HUES64 (cell line): ENCODE results near the gene INSIG2.

Experiments used
- H3K27ac ChIP-seq: 2 replicates; pipeline ENCODE4 v1.7.0; 2013; ENCODE audit warnings: low read depth, low read length, inconsistent platforms
- H3K27me3 ChIP-seq: 2 replicates; pipeline ENCODE4 v1.6.1; 2013; ENCODE audit warnings: mild to moderate bottlenecking, low read length; ENCODE audit not compliant: insufficient read depth
- H3K36me3 ChIP-seq: 2 replicates; pipeline ENCODE4 v1.6.1; 2013; ENCODE audit warnings: mild to moderate bottlenecking, low read length; ENCODE audit not compliant: insufficient read depth
- H3K4me1 ChIP-seq: 2 replicates; pipeline ENCODE4 v1.6.1; 2013; ENCODE audit warnings: mild to moderate bottlenecking, low read length, moderate library complexity; ENCODE audit not compliant: insufficient read depth
- H3K4me3 ChIP-seq: 2 replicates; pipeline ENCODE4 v1.5.1; 2013; ENCODE audit warnings: mild to moderate bottlenecking, low read length, moderate library complexity
- H3K9ac ChIP-seq: 2 replicates; pipeline ENCODE4 v1.6.1; 2013; ENCODE audit warnings: mild to moderate bottlenecking, low read depth, low read length
- H3K9me3 ChIP-seq: 2 replicates; pipeline ENCODE4 v1.6.1; 2013; ENCODE audit warnings: low read depth, low read length; ENCODE audit not compliant: insufficient read depth
- WGBS: fragments of 150-250, 120-280 bp; methylation state at CpG from one replicate; pipeline ENCODE4 v1.1.7; 2013; ENCODE audit warnings: missing lambda C conversion rate; 5-methylcytosine and 5-hydroxymethylcytosine counted together

The INSIG2 gene

GRCh38 chr2:118050974-118051373, 37.3 kb upstream of the INSIG2 start:
- no peak overlapping the region for H3K27ac ChIP-seq

GRCh38 chr2:118051826-118052358, 36.4 kb upstream of the INSIG2 start:
- Histone ChIP-seq H3K4me1 (no peaks in the 10 kb centered on the region), H3K9ac (no peak overlapping the region), H3K4me3 (no peak overlapping the region), H3K27ac (no peak overlapping the region), H3K9me3 (no peaks in the 10 kb centered on the region), H3K36me3 (no peaks in the 10 kb centered on the region), H3K27me3 (no peaks in the 10 kb centered on the region)
- 93% methylated on average over 3 of the region's 3 CpGs for WGBS

More at GRCh38 chr2:118050974-118051373, 37.3 kb upstream of the INSIG2 start:
- no peaks in the 10 kb centered on the region for H3K36me3 ChIP-seq
- no peaks in the 10 kb centered on the region for H3K4me1 ChIP-seq
- WGBS, result 89% methylated on average over 2 of the region's 2 CpGs
- no peaks in the 10 kb centered on the region for H3K27me3 ChIP-seq
- H3K9ac ChIP-seq, result no peak overlapping the region
- no peak overlapping the region for H3K4me3 ChIP-seq
- H3K9me3 ChIP-seq, result no peaks in the 10 kb centered on the region

GRCh38 chr2:118052474-118052873, 35.8 kb upstream of the INSIG2 start:
- 100% methylated on average over 2 of the region's 2 CpGs for WGBS
- H3K9me3 ChIP-seq, result no peaks in the 10 kb centered on the region
- H3K4me3 ChIP-seq, result no peak overlapping the region
- H3K27me3 ChIP-seq, result no peaks in the 10 kb centered on the region
- H3K4me1 ChIP-seq, result no peaks in the 10 kb centered on the region
- no peak overlapping the region for H3K9ac ChIP-seq
- H3K27ac ChIP-seq, result no peak overlapping the region
- H3K36me3 ChIP-seq, result no peaks in the 10 kb centered on the region

DNA sequence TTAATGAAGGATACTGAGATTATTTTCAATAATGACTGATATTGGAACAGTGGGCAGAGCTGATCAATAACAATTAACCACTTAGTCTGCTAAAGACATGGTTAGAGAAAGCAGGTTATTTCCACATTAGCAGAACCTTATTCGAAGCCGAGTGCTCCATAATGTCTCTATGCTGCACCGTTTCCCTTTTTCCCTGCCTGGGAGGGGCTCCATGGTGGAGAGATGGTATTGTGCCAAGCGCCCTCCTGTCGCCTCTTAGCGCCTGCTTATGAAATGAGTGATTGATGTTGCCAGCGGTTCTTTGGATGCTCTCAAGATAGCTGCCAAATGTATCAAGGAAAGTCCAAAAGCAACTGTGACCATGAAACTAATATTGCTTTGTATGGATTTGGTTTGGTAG, 34.6 kb upstream of the INSIG2 start:
- no peak overlapping the region for H3K9ac ChIP-seq
- H3K36me3 ChIP-seq, result no peaks in the 10 kb centered on the region
- H3K9me3 ChIP-seq, result no peaks in the 10 kb centered on the region
- WGBS, result 91% methylated on average over 7 of the region's 7 CpGs
- H3K4me1 ChIP-seq, result no peaks in the 10 kb centered on the region
- no peaks in the 10 kb centered on the region for H3K27me3 ChIP-seq
- no peak overlapping the region for H3K27ac ChIP-seq
- no peak overlapping the region for H3K4me3 ChIP-seq

DNA sequence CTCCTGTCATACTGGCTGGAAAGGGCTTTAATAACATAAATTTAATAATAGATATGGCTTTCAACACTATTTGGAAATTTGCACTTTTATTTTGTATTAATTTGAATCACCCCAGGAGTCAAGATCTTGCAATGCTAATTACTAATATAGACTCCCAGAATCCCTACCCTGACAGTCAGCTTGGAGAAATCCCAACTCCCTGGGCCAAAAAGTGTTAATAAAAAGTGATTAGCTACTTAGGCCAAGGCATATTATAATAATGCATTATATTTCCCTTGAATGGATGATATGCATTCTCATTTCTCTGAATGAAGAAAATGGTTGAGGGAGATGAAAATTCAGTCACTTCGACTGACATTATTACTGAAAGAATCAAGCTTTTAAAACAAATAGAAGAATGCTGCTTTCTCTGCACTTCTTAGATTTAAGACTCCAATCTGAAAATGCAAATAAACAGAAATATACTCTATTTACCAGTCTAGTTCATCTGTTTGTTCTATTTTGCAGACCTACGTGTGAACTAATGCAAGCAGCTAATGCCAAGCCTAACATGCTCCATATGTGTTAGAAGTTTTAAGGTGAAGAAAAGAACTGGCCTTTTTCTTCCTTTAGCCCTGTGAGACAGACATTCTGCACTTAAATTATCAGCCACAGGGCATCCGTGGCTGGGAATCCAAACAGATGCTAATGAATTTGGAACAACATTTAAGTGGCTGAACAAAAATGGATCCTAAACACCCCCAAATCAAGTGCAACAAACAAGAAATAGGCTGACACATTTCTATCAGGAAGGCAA, 33.9 kb upstream of the INSIG2 start:
- Histone ChIP-seq H3K27ac (no peak overlapping the region), H3K4me3 (no peak overlapping the region), H3K4me1 (no peaks in the 10 kb centered on the region), H3K9ac (no peak overlapping the region), H3K36me3 (no peaks in the 10 kb centered on the region), H3K9me3 (no peaks in the 10 kb centered on the region), H3K27me3 (no peaks in the 10 kb centered on the region)
- WGBS, result 67% methylated on average over 3 of the region's 3 CpGs

GRCh38 chr2:118055512-118056164, 32.6 kb upstream of the INSIG2 start:
- H3K4me3 ChIP-seq, result no peak overlapping the region
- H3K27me3 ChIP-seq, result no peaks in the 10 kb centered on the region
- no peak overlapping the region for H3K9ac ChIP-seq
- WGBS, result 92% methylated on average over 8 of the region's 10 CpGs
- H3K27ac ChIP-seq, result no peak overlapping the region
- H3K9me3 ChIP-seq, result no peaks in the 10 kb centered on the region
- no peaks in the 10 kb centered on the region for H3K36me3 ChIP-seq
- H3K4me1 ChIP-seq, result no peaks in the 10 kb centered on the region

DNA sequence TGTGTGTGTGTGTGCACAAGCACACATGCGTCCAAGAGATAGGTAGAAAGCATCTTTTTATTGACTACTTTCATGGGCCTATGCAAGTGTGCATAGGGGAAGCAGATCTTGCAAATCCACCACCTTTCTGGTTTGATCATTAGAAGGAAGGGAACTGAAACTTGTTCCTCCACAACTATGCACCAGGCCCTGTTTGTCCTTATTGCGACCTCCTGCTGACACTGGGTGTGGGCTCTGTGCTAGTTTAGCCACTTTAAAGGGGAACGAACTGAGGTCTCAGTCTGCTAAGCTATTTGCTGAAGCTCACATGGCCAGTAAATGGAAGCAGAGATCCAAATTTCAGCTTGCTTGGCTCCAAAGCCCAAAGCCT, 32.1 kb upstream of the INSIG2 start:
- no peak overlapping the region for H3K9ac ChIP-seq
- no peaks in the 10 kb centered on the region for H3K27me3 ChIP-seq
- 58% methylated on average over 3 of the region's 3 CpGs for WGBS
- no peaks in the 10 kb centered on the region for H3K36me3 ChIP-seq
- no peak overlapping the region for H3K27ac ChIP-seq
- H3K4me1 ChIP-seq, result no peaks in the 10 kb centered on the region
- no peaks in the 10 kb centered on the region for H3K9me3 ChIP-seq
- no peak overlapping the region for H3K4me3 ChIP-seq

GRCh38 chr2:118056801-118057200, 31.5 kb upstream of the INSIG2 start:
- 96% methylated on average over 3 of the region's 3 CpGs for WGBS
- Histone ChIP-seq H3K4me1 (no peaks in the 10 kb centered on the region), H3K9me3 (no peaks in the 10 kb centered on the region), H3K27ac (no peak overlapping the region), H3K27me3 (no peaks in the 10 kb centered on the region), H3K36me3 (no peaks in the 10 kb centered on the region), H3K4me3 (no peak overlapping the region), H3K9ac (no peak overlapping the region)

DNA sequence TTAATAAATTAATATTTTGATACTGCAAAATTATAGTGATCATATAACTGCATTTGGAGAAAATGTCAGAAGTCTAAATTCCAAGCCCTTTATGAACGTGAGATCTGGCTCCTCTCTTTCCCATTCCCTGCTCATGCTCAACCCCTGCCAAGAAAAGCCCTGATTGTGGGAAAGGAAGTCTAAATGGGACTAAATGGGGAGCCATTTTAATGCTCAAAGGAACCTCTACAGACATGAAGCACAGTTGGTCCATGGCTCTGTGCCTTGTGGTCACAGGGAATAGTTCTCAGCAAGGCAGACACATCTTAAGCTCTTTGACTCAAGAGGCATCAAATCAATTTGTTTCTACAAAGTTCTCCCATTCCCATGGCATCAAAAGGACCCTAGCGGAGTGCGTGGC, 29.3 kb upstream of the INSIG2 start:
- no peaks in the 10 kb centered on the region for H3K4me1 ChIP-seq
- no peaks in the 10 kb centered on the region for H3K27me3 ChIP-seq
- H3K36me3 ChIP-seq, result no peaks in the 10 kb centered on the region
- WGBS, result 89% methylated on average over 3 of the region's 3 CpGs
- no peak overlapping the region for H3K4me3 ChIP-seq
- no peaks in the 10 kb centered on the region for H3K9me3 ChIP-seq
- no peak overlapping the region for H3K9ac ChIP-seq
- no peak overlapping the region for H3K27ac ChIP-seq

DNA sequence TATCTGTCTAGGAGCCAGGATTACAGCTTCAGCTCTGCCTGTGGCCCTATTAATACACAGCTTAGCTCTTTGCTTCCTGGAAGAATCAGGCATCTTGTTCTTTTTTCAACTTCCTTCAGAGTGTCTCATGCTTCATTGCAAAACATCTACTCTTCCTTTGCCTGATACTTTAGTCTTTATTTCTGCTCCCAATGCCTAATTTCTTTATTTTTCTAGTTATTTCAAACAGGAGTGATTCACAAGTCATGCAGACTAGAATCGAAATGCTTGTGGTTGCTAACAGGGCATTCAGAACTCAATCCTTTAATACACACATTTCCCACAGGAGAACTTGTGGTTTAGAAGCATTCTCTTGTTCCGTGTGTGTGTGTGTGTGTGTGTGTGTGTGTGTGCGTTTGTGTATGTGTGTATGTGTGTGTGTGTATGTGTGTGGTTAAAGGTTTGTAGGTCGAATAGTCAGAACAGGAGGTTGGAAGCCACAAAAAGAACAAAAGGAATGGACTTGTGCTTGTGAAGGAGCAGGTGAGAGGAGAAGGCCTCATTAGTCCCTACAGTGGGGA, 28.3 kb upstream of the INSIG2 start:
- Histone ChIP-seq H3K27me3 (no peaks in the 10 kb centered on the region), H3K36me3 (no peaks in the 10 kb centered on the region), H3K4me3 (no peak overlapping the region), H3K9ac (no peak overlapping the region), H3K9me3 (no peaks in the 10 kb centered on the region), H3K27ac (no peak overlapping the region), H3K4me1 (no peaks in the 10 kb centered on the region)
- 85% methylated on average over 4 of the region's 4 CpGs for WGBS

DNA sequence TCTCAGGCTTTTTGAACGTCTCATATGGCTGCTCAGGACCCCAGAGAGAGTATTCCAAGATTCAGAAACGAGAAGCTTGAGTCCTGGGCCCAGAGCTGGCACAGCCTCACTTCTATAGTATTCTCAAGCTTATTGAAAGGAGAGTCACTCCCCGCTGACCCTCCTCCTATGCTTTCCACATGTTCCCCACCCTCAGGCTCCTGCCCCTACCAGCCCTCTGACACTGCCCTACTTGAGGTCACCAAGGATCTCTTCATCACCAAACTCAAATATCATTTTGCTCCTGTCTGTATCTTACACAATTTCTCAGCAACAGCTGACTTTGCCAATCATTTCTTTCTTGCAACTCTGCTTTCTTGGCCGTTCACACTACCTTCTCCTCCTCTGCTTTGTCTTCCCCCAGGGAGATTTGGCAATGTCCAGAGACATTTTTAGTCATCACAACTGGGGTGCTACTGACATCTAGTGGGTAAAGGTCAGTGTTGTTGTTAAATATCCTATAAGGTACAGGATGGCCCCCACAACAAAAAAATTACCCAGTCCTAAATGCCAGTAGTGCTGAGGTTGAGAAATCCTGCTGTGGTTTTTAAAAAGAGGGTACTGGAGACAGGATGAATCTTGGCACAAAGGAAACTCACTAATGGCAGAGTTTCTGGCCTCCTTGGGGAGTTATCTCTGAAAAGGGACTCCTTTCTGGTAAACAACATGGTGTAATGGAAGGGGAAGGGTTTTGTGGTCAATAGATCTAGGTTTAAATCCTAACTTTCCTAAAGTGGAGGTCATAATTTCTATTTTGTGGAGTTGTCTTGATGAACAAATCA, 26.9 kb upstream of the INSIG2 start:
- no peaks in the 10 kb centered on the region for H3K36me3 ChIP-seq
- 86% methylated on average over 4 of the region's 4 CpGs for WGBS
- no peak overlapping the region for H3K27ac ChIP-seq
- H3K4me1 ChIP-seq, result no peaks in the 10 kb centered on the region
- H3K27me3 ChIP-seq, result no peaks in the 10 kb centered on the region
- H3K9ac ChIP-seq, result no peak overlapping the region
- H3K4me3 ChIP-seq, result no peak overlapping the region
- H3K9me3 ChIP-seq, result no peaks in the 10 kb centered on the region
